IMR-90 (cell line): ENCODE results near the gene RPL26. TPM values are rescaled to one million over a fixed set of nuclear protein-coding genes. Genes with fewer than 3 reads are reported as not detected.
"Not testable (repeated sequence)": the region's sequence is repeated elsewhere in the genome, so short reads cannot be mapped to it uniquely, and the experiment has no call there.

Experiments used
- ATAC-seq: fragments of 200-7000 bp; cut with Tn5 transposase; 2 replicates; pipeline ENCODE4 v1.9.1; 2020; ENCODE audit warnings: low read depth, mild to moderate bottlenecking, moderate library complexity
- BruUV-seq: library from RNA; stranded (reverse); fragments of 400-500 nt; replicated peaks from 2 replicates; lab custom pipeline; 2021; lab: Mats Ljungman, UMichigan
- CTCF ChIA-PET: fragments of 300-600 bp; formaldehyde crosslinking; extraction: SDS; loops from one replicate; lab custom pipeline; 2021; ENCODE audit warnings: antibody characterized with exemption; lab: Yijun Ruan, JAX
- POLR2A ChIA-PET: fragments of 300-600 bp; sonication (Branson Sonifier 250); formaldehyde crosslinking; loops from one replicate; lab custom pipeline; 2022; ENCODE audit warnings: antibody characterized with exemption; ENCODE audit not compliant: unreplicated experiment; lab: Charles Lee
- DNase-seq: peaks from one replicate; pipeline ENCODE4 v3.0.0; 2013
- H2AFZ ChIP-seq: replicated peaks from 2 replicates; pipeline ENCODE3; 2013; ENCODE audit warnings: low read length, mild to moderate bottlenecking; ENCODE audit not compliant: poor library complexity
- H2AK5ac ChIP-seq: 2 replicates; pipeline ENCODE4 v1.6.1; 2013; ENCODE audit warnings: low read depth, low read length, inconsistent platforms
- H2AK9ac ChIP-seq: replicated peaks from 2 replicates; pipeline ENCODE3; 2013; ENCODE audit warnings: mild to moderate bottlenecking, low read depth, low read length, moderate library complexity; ENCODE audit not compliant: poor library complexity
- H2BK120ac ChIP-seq: 2 replicates; pipeline ENCODE4 v1.6.1; 2013; ENCODE audit warnings: low read depth, low read length, inconsistent platforms
- H2BK15ac ChIP-seq: 3 replicates; pipeline ENCODE4 v1.6.1; 2013; ENCODE audit warnings: low read depth, low read length, inconsistent platforms
- H2BK20ac ChIP-seq: 2 replicates; pipeline ENCODE4 v1.6.1; 2013; ENCODE audit warnings: low read depth, mild to moderate bottlenecking, inconsistent platforms, low read length, moderate library complexity
- H2BK5ac ChIP-seq: 2 replicates; pipeline ENCODE4 v1.6.1; 2013; ENCODE audit warnings: mild to moderate bottlenecking, low read depth, low read length, inconsistent platforms; ENCODE audit not compliant: poor library complexity, severe bottlenecking
- H3K14ac ChIP-seq: replicated peaks from 2 replicates; pipeline ENCODE4 v1.6.1; 2013; ENCODE audit warnings: low read depth, low read length, inconsistent platforms
- H3K18ac ChIP-seq: 2 replicates; pipeline ENCODE4 v1.6.1; 2013; ENCODE audit warnings: low read depth, low read length, control low read depth
- H3K23ac ChIP-seq: 2 replicates; pipeline ENCODE4 v1.6.1; 2013; ENCODE audit warnings: low read depth, low read length, inconsistent platforms
- H3K27ac ChIP-seq: 2 replicates; pipeline ENCODE4 v1.5.1; 2013; ENCODE audit warnings: mild to moderate bottlenecking, control low read depth, low read length; ENCODE audit not compliant: insufficient read depth
- H3K27me3 ChIP-seq: 2 replicates; pipeline ENCODE4 v1.6.1; 2013; ENCODE audit warnings: low read length; ENCODE audit not compliant: control insufficient read depth, insufficient read depth
- H3K36me3 ChIP-seq: 2 replicates; pipeline ENCODE4 v1.6.1; 2013; ENCODE audit warnings: low read length, mixed read lengths; ENCODE audit not compliant: control insufficient read depth, insufficient read depth
- H3K4ac ChIP-seq: 2 replicates; pipeline ENCODE4 v1.6.1; 2013; ENCODE audit warnings: low read depth, low read length, inconsistent platforms
- H3K4me1 ChIP-seq: 2 replicates; pipeline ENCODE4 v1.6.1; 2013; ENCODE audit warnings: low read length, mixed read lengths; ENCODE audit not compliant: control insufficient read depth, insufficient read depth
- H3K4me2 ChIP-seq: 2 replicates; pipeline ENCODE4 v1.6.1; 2013; ENCODE audit warnings: low read depth, mild to moderate bottlenecking, control low read depth, low read length, moderate library complexity
- H3K4me3 ChIP-seq: 2 replicates; pipeline ENCODE4 v1.5.1; 2013; ENCODE audit warnings: low read depth, mild to moderate bottlenecking, control low read depth, low read length, moderate library complexity; ENCODE audit not compliant: insufficient read depth
- H3K56ac ChIP-seq: 2 replicates; pipeline ENCODE4 v1.6.1; 2013; ENCODE audit warnings: low read length, inconsistent platforms; ENCODE audit not compliant: insufficient read depth; ENCODE audit errors: extremely low read depth
- H3K79me1 ChIP-seq, 2 experiments: 2 replicates each; pipeline ENCODE4 v1.6.1; 2013; ENCODE audit warnings: low read length in 2 of 2, inconsistent platforms in 1 of 2, low read depth in 1 of 2
- H3K9ac ChIP-seq: 2 replicates; pipeline ENCODE4 v1.6.1; 2013; ENCODE audit warnings: low read depth, low read length, control low read depth
- H3K9me1 ChIP-seq: 2 replicates; pipeline ENCODE4 v1.6.1; 2013; ENCODE audit warnings: low read length, inconsistent platforms; ENCODE audit not compliant: insufficient read depth
- H3K9me3 ChIP-seq: 2 replicates; pipeline ENCODE4 v1.6.1; 2013; ENCODE audit warnings: low read length; ENCODE audit not compliant: control insufficient read depth, insufficient read depth
- H4K20me1 ChIP-seq: 2 replicates; pipeline ENCODE4 v1.6.1; 2013; ENCODE audit warnings: low read length, inconsistent platforms; ENCODE audit not compliant: insufficient read depth
- H4K5ac ChIP-seq: 2 replicates; pipeline ENCODE4 v1.6.1; 2013; ENCODE audit warnings: mild to moderate bottlenecking, low read depth, low read length, control low read depth
- H4K8ac ChIP-seq, 2 experiments: 2 replicates each; pipeline ENCODE4 v1.6.1; 2013; ENCODE audit warnings: low read depth in 2 of 2, low read length in 2 of 2, control low read depth in 1 of 2, inconsistent platforms in 1 of 2
- H4K91ac ChIP-seq: 2 replicates; pipeline ENCODE4 v1.6.1; 2013; ENCODE audit warnings: low read depth, low read length, inconsistent platforms; ENCODE audit not compliant: insufficient read depth
- CEBPB ChIP-seq: IDR thresholded peaks from 2 replicates; pipeline ENCODE4 v1.6.1; 2012; ENCODE audit warnings: low read depth, low read length, improper control_type of control experiment
- MAZ ChIP-seq: IDR thresholded peaks from 2 replicates; pipeline ENCODE4 v1.6.1; 2012; ENCODE audit warnings: low read depth, mild to moderate bottlenecking, low read length, improper control_type of control experiment, moderate library complexity, borderline replicate concordance
- NFE2L2 ChIP-seq: fragments of 150-350 bp; IDR thresholded peaks from 2 replicates; pipeline ENCODE4 v1.6.1; 2016; ENCODE audit warnings: low read depth, mild to moderate bottlenecking, low read length
- POLR2A ChIP-seq: IDR thresholded peaks from 2 replicates; pipeline ENCODE4 v1.6.1; 2012; ENCODE audit warnings: mild to moderate bottlenecking, low read depth, low read length
- RAD21 ChIP-seq: IDR thresholded peaks from 2 replicates; pipeline ENCODE4 v1.6.1; 2012; ENCODE audit warnings: low read length, improper control_type of control experiment
- WGBS, 2 experiments: methylation state at CpG; one replicate each; pipeline versions ENCODE4 v1.1.5 to v1.1.7; 2013; ENCODE audit warnings: missing lambda C conversion rate in 2 of 2; ENCODE audit not compliant: insufficient read length in 1 of 2; ENCODE audit errors: extremely low coverage in 2 of 2; 5-methylcytosine and 5-hydroxymethylcytosine counted together
- dilution Hi-C: fragments of 300-500 bp; cut with HindIII; formaldehyde crosslinking; loops from one replicate; pipeline ENCODE4 v1.14.3; 2018; ENCODE audit warnings: low sequenced_read_pairs; ENCODE audit not compliant: unreplicated experiment
- in situ Hi-C: fragments of 300-500 bp; cut with MboI; formaldehyde crosslinking; loops from 3 replicates; pipeline ENCODE4 v1.14.3; 2019; ENCODE audit warnings: low sequenced_read_pairs, inconsistent platforms, mixed read lengths
- intact Hi-C: fragments of 100-400 bp; cut with micrococcal nuclease; formaldehyde crosslinking; loops from 2 replicates; pipeline ENCODE4 v1.10.0; 2022
- polyA plus RNA-seq, 3 experiments: library from polyadenylated mRNA; depleted of rRNA; stranded (reverse); fragments of >200 nt; gene quantifications; 2 replicates each; pipeline ENCODE4 v1.2.3, GENCODE V29; 2012; ENCODE audit warnings: low replicate concordance in 1 of 3
- total RNA-seq: library from RNA; depleted of rRNA; stranded (reverse); fragments of >200 nt; gene quantifications from 2 replicates; pipeline ENCODE4 v1.2.3, GENCODE V29; 2012
- TF ChIP-seq, protein P1 (sequence below): fragments of 150-350 bp; IDR thresholded peaks from 2 replicates; pipeline ENCODE4 v1.6.1; 2017; ENCODE audit warnings: mild to moderate bottlenecking, antibody characterized with exemption, low read length, low read depth
- TF ChIP-seq, protein P2 (sequence below): fragments of 150-350 bp; IDR thresholded peaks from 2 replicates; pipeline ENCODE4 v1.6.1; 2016; ENCODE audit warnings: low read depth, mild to moderate bottlenecking, low read length, moderate library complexity, borderline replicate concordance

RPL26 gene
- total and polyA plus RNA-seq, 2 of the 4 experiments (the other 2 are of a cell fraction), result 4,763 to 5,013 TPM

DNA sequence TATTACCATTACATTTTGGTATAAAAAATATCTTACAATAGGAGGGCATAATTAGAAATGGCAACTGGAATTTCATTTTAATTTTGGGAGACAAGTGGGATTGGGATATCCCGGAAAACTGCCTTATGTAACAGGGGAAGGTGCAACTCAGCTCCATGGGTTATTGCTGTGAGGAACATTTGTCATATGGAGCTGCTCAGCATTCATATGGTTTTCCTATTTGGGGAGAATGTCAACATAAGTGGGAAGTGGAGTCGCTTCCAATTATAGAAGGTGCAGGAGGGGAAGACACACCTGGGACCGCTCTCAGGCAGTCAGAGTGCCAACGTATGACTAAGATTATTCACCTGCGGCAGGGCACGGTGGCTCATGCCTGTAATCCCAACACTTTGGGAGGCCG lies 32.7 kb downstream of the RPL26 start:
- BruUV-seq, result no TSS peak
- no peaks in the 10 kb centered on the region for H3K4me1 ChIP-seq
- H4K8ac ChIP-seq, result no peak overlapping the region
- H4K91ac ChIP-seq, result no peak overlapping the region
- H4K5ac ChIP-seq, result no peak overlapping the region
- no peaks in the 10 kb centered on the region for H4K20me1 ChIP-seq
- no peak overlapping the region for H2BK20ac ChIP-seq
- no peak overlapping the region for H3K4me3 ChIP-seq
- peaks cover 16% of the 10 kb centered on the region for H3K27me3 ChIP-seq
- H2AK5ac ChIP-seq, result no peak overlapping the region
- ChIA-PET CTCF (no interaction called here), POLR2A (no interaction called here)
- H3K23ac ChIP-seq, result no peak overlapping the region
- intact Hi-C loops, result no loop called here
- DNase-seq (no peak), ATAC-seq (no peak)
- H3K56ac ChIP-seq, result no peak overlapping the region
- H3K36me3 ChIP-seq, result no peaks in the 10 kb centered on the region
- H3K9me1 ChIP-seq, result no peaks in the 10 kb centered on the region
- H3K18ac ChIP-seq, result no peak overlapping the region
- no peak overlapping the region for H2AK9ac ChIP-seq
- TF ChIP-seq POLR2A (no peak), CEBPB (no peak), RAD21 (no peak), MAZ (no peak), NFE2L2 (no peak)
- TF ChIP-seq, protein P1, sequence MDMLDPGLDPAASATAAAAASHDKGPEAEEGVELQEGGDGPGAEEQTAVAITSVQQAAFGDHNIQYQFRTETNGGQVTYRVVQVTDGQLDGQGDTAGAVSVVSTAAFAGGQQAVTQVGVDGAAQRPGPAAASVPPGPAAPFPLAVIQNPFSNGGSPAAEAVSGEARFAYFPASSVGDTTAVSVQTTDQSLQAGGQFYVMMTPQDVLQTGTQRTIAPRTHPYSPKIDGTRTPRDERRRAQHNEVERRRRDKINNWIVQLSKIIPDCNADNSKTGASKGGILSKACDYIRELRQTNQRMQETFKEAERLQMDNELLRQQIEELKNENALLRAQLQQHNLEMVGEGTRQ, result no peak
- TF ChIP-seq, protein P2, sequence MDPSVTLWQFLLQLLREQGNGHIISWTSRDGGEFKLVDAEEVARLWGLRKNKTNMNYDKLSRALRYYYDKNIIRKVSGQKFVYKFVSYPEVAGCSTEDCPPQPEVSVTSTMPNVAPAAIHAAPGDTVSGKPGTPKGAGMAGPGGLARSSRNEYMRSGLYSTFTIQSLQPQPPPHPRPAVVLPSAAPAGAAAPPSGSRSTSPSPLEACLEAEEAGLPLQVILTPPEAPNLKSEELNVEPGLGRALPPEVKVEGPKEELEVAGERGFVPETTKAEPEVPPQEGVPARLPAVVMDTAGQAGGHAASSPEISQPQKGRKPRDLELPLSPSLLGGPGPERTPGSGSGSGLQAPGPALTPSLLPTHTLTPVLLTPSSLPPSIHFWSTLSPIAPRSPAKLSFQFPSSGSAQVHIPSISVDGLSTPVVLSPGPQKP, result no peak
- dilution Hi-C loops, result no loop called here
- 83% methylated on average over 1 of the region's 7 CpGs; no CpG with 5 or more reads in 1 of the 2 experiments for WGBS, 2 experiments
- no peak overlapping the region for H3K14ac ChIP-seq
- H3K4ac ChIP-seq, result no peak overlapping the region
- H3K27ac ChIP-seq, result no peak overlapping the region
- H3K4me2 ChIP-seq, result no peak overlapping the region
- no peak overlapping the region for H2AFZ ChIP-seq
- H3K9me3 ChIP-seq, result no peaks in the 10 kb centered on the region; the same call in 1 of the 2 replicates
- H2BK120ac ChIP-seq, result no peak overlapping the region
- in situ Hi-C loops, result no loop called here
- H3K9ac ChIP-seq, result no peak overlapping the region
- no peaks in the 10 kb centered on the region for H3K79me1 ChIP-seq
- no peak overlapping the region for H2BK15ac ChIP-seq
- no peak overlapping the region for H2BK5ac ChIP-seq

DNA sequence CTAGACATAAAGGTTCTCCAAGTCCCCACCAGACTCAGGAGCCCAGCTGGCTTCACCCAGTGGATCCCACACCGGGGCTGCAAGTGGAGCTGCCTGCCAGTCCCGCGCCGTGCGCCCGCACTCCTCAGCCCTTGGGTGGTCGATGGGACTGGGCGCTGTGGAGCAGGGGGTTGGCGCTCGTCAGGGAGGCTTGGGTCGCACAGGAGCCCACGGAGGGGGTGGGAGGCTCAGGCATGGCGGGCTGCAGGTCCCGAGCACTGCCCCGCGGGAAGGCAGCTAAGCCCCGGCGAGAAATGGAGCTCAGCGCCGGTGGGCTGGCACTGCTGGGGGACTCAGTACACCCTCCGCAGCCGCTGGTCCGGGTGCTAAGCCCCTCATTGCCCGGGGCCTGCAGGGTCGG lies 36.0 kb downstream of the RPL26 start:
- H4K91ac ChIP-seq, ATAC-seq, H4K5ac ChIP-seq, H3K9ac ChIP-seq, POLR2A ChIA-PET, H4K20me1 ChIP-seq, H3K36me3 ChIP-seq, H2AK9ac ChIP-seq, H3K56ac ChIP-seq, CTCF ChIA-PET, H3K9me1 ChIP-seq, H3K4me3 ChIP-seq, DNase-seq, H2AFZ ChIP-seq, dilution Hi-C loops, H2BK15ac ChIP-seq, H2BK5ac ChIP-seq, H3K4me1 ChIP-seq, H3K18ac ChIP-seq, H4K8ac ChIP-seq, H3K27ac ChIP-seq, H3K9me3 ChIP-seq, intact Hi-C loops, H2BK20ac ChIP-seq, H3K4ac ChIP-seq, H2AK5ac ChIP-seq, H3K14ac ChIP-seq, in situ Hi-C loops, H3K79me1 ChIP-seq, H3K23ac ChIP-seq, H2BK120ac ChIP-seq, H3K4me2 ChIP-seq, BruUV-seq: not testable (repeated sequence)
- no CpG with 5 or more reads among the region's 25 CpGs for WGBS, 2 experiments
- H3K27me3 ChIP-seq, result peaks cover 20% of the 10 kb centered on the region
